Fibroblast of lung (primary cell): ENCODE data around the gene DISP2.

ENCODE experiments used
- CTCF ChIP-seq, 2 donors: IDR thresholded peaks in 1 of 2; conservative IDR thresholded peaks in 1 of 2; 1 replicate in 1 of 2; 2 replicates in 1 of 2; pipeline ENCODE4 v1.5.1; 2011 to 2012; ENCODE audit warnings: low read length in 2 of 2, control low read depth in 1 of 2, inconsistent platforms in 1 of 2, low read depth in 1 of 2, mild to moderate bottlenecking in 1 of 2
- EZH2 ChIP-seq: IDR thresholded peaks from 2 replicates; pipeline ENCODE4 v1.5.1; 2012; ENCODE audit warnings: low read length, control low read depth, mild to moderate bottlenecking; ENCODE audit errors: missing control alignments

- TF ChIP-seq CTCF (conservative IDR thresholded peaks at IDR 0.05 in 1 of 2, IDR thresholded peaks at IDR 0.05 in 1 of 2; ENCODE audit: low read depth in 1 of 2, low read length in 2 of 2) = no peak
- TF ChIP-seq EZH2 = no peak
Measured at GRCh38 chr15:40323953-40324937, 33.8 kb upstream of the DISP2 start.
